Activated CD8-positive, alpha-beta memory T cell treated with anti-CD3 and anti-CD28 coated beads for 24 hours (primary cell): Measurements from ENCODE around the gene SNAPC2.
A peak's percentile ranks its signal among the peaks of the same experiment; 100 is the strongest.

Experiments
- DNase-seq: peaks from one replicate; pipeline ENCODE4 v3.0.0-alpha.2; 2020

The SNAPC2 gene, protein sequence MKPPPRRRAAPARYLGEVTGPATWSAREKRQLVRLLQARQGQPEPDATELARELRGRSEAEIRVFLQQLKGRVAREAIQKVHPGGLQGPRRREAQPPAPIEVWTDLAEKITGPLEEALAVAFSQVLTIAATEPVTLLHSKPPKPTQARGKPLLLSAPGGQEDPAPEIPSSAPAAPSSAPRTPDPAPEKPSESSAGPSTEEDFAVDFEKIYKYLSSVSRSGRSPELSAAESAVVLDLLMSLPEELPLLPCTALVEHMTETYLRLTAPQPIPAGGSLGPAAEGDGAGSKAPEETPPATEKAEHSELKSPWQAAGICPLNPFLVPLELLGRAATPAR

DNA sequence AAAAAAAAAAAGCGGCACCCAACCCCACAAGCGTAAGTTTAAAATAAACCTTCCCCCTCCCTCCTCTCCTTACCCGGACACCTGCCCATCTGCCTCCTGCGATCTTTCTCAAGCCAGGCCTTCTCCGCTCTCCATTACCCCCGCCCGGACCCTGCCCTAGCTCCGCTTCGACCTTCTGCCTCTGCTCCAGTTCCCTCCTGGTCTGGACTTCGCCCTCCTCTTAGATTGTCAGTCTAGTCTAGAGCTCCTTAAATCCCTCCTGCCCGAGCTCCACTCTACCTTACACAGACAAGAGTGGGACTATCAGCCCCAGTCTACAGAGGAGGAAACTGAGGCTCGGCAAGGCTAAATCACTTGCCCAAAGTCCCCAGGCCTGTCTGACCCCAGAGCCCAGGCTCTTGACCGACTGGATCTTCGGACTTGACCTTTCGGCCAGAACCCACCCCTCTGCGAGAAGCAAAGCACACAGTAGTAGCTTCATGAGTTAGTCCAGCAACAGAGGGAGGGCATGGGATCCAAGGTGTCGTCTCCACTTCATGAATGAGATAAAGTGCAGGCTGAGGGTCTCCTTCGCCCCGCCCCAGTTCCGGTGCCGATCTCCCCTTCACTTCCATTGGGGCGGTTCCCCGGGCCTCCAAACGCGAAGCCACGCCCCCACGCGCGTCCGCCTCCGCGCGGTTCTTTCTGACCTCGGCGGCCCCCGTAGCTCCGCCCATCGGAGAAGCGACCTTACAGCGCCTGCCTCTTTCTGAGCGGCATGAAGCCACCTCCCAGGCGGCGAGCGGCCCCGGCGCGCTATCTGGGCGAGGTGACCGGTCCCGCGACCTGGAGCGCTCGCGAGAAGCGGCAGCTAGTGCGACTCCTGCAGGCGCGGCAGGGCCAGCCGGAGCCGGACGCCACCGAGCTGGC lies at the start of gene SNAPC2:
Gene SNAPC2 (plus strand): TSS at position 729 of the 909 bp plus-strand sequence. CDS start 29 bp downstream, at position 758.
- peak; percentile 99 for DNase-seq

DNA sequence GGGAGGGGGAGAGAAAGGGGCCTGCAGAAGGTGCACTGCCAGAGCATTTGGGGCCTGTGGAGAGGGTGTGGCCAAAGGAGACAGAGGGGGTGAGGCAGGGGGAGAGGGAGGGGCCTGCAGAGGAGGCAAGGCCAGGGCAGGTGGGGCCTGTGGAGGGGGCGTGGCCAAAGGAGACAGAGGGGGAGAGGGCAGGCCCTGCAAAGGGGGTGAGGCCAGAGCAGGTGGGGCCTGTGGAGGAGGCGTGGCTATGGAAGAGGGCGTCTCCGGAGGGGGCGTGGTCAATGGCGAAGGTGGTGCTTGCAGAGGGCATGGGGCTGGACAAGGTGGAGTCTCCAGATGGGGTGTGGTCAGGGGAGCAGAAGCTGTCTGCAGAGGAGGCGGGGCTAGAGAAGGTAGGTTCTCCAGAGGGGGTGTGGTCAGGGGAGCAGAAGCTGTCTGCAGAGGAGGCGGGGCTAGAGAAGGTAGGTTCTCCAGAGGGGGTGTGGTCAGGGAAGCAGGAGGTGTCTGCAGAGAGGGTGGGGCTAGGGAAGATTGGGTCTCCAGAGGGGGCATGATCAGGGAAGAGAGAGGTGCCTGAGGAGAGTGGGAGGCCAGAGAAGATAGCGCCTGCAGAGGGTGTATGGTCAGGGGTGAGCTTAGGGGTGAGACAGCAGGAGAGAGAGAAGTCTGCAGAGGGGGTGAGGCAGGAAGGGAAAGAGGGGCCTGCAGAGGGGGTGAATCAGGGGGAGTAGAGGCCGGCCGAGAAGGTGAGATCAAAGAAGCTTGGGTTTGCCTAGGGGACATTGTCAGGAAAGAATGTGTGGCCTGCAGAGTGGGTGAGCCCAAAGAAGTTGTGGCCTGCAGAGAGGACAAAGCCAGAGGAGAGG lies 49.3 kb upstream of the SNAPC2 start:
- DNase-seq, result peak; percentile 66

DNA sequence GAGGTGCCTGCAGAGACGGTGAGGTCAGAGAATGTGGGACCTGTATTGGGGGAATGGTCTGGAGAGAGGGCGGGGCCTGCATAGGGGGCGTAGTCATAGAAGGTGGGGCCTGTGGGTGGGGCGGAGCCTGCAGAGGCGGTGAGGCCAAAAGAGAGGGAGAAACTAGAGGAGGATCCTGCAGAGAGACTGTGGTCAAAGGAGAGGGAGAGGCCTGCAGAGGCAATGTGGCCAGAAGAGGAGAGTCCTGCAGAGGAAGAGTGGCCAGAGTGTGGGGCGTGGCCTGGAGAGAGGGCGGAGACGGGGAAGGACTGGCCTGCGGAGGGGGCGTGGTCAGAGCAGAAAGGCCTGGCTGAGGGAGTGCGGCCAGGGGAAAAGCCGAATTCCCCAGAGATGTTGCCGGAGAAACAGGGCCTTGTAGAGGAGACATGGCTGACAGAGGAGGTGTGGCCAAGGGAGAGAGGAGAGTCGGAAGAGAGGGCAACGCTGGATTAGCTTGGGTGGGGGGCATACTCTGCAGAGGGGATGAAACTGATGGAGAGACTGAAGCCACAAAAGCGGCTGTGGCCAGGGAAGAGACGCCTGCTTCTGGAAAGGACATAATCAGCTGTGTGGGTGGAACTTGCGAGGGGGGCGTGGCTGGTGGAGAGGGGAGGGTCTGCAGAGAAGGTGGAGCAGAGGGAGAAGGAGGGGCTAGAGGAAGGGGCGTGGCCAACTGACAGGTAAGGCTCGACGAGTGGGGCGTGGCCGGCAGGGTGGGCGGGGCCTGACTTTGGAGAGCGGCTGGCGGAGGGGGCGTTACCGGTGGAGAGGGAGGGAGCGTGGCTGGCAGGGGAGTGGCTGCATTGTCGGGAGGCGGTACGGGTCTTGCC lies 48.5 kb upstream of the SNAPC2 start:
- DNase-seq, result peak; percentile 82

DNA sequence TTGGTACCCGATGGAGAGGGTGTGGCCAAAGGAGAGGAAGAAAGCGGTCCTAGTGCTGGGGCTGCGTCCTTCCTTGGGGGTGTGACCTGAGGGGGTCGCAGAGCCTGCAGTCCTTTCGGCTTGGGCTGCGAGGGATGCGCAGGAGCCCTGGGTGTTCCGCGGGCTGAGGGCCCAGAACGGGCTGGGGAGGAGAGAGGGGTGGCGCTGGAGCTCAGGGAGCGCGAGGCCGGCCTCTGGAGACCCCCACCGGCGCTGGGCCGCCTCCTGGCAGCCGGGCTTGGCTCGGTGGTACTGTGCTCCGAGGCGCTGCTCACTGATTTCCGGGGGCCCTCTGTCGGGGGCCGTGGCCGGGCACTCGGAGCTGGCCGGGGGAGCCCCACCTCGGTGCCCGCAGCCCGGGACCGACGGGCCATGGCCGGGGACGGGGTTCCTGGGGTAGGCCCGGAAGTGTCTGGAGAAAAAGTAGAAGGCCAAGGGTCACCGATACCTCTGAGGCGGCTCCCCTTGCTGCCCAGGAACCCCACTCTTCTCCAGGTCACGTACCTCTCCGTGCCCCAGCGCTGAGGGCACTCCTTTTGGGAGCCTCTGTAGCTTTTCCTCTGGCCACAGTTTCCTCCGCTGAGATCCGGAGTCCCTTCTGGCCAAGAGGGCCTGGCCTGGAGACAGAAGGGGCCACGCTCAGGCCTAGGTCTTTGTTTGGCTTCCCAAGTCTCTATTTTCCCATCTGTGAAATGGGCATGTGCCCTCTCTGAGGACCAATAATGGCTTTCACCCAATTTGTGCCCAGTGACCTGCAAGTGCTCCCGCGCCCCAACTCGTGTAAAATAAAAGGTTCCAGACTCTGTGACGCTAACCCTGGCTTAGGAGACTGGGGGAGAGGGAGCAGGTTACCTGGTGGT lies 47.6 kb upstream of the SNAPC2 start:
- DNase-seq, result no peak

DNA sequence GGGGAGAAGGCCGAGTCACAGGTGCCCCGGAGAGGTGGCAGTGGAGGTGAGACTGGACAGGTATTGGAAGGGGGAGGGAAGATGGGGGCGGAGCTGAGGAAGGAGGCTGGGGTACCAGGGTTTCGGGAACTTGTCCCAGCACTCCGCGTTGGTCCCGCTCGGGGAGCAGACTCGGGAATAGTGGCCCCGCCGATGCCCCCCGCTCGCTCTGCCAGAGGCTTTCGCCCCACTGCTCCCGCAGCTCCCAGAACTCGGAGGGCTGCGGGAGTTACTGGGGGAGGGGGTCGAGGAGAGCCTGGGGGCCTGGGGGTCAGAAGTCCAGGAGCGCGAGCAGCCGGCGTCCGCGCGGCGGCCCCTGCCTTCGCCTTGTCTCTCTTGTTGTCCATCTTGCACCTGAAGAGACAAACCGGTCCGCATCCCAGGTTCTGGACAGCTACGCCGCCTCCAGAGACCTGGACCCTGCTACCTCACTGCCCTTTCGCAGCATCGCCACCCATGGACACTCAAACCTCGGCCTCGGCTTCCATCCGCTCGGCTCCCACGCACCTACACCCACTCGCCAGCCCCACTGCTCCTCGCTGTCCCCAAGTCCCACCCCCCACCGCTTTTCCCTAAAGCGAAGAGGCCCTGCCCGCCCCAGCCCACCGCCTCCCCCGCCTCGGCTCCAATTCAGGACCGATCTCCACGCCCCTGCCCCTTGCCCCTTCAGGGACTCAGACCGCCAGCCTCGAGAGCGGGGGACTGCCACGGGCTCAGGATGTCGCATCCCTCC lies 46.6 kb upstream of the SNAPC2 start:
- DNase-seq, result no peak

DNA sequence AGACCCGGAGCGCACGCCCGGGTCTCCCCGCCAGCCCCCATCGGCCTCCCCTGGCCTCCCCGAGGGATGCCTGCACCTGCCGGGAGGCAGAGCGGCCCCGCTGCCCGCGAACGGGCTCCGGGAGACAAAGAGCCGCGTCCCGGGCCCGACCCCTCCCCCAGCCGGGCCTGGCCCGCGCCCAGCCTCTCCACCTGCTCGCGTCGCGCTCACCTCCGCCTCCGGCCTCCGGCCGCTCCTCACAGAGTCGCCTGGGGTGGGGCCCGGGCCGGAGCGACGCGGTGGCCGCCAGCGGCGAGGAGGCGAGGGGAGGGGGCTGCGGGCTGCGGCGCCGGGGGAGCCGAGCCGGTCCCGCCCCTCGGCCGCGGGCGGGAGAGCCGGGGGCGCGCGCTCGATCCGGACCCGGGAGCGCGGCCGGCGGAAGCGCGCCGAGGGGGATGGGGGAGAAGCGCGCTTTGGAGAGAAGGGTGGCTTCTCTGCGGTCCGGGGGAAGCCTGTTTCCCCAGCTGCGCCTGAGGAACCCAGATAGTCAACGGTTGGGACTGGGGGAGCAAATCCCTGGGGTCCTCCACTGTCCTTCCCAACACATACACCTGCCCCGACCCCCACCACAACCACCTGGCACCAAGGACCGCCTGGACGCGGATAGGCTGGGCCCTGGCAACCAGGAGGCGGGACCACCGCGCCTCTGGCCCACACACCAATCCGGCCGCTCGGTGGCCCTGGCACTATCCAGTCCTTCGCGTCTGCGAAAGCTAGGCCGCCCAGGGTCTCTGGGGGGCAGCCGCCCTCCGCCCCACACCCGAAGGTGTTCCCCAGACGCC lies 45.9 kb upstream of the SNAPC2 start, which contains the start of gene PRR36:
Gene PRR36 (minus strand): TSS at position 315 of the 821 bp plus-strand sequence. CDS start 701 bp downstream, outside the sequence.
- peak; percentile 67 for DNase-seq

DNA sequence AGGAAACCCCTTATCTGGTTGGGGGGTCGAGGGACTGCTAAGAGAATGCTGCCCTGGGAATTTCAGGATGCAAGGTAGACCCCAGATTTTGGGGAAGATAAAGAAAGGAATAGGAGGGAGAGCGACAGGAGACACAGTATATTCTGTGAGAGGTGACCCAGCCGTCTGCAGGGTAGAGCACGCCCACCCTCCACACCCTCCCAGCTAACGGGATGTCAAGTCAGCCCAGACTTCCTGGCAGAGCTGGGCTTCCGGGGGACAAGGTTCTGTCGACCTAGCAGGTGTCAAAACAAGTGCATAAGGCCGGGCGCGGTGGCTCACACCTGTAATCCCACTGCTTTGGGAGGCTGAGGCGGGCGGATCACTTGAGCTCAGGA lies 45.3 kb upstream of the SNAPC2 start:
- no peak for DNase-seq

DNA sequence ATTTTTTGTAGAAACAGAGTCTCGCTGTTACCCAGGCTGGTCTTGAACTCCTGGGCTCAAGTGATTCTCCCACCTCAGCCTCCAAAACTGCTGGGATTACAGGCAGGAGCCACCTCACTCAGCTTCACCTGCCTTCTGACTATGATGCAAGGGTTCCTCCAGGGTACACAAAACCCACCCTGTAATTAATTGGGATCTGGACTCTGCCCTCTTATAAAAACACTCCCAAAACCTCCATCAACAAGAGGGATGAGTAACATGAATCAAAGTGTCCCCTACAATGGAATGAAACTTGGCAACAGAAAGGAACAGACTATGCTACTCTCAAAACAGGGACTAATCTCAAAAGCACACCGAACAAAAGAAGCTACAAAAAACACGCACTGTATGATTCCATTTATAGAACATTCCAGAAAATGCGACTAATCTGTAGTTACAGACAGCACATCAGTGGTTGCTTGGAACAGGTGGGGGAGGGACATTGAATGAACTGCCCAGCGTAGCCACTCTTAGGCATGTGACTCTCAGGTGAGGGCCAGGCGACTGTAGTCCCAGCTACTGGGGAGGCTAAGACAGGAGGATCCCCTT lies 42.8 kb upstream of the SNAPC2 start:
- no peak for DNase-seq

DNA sequence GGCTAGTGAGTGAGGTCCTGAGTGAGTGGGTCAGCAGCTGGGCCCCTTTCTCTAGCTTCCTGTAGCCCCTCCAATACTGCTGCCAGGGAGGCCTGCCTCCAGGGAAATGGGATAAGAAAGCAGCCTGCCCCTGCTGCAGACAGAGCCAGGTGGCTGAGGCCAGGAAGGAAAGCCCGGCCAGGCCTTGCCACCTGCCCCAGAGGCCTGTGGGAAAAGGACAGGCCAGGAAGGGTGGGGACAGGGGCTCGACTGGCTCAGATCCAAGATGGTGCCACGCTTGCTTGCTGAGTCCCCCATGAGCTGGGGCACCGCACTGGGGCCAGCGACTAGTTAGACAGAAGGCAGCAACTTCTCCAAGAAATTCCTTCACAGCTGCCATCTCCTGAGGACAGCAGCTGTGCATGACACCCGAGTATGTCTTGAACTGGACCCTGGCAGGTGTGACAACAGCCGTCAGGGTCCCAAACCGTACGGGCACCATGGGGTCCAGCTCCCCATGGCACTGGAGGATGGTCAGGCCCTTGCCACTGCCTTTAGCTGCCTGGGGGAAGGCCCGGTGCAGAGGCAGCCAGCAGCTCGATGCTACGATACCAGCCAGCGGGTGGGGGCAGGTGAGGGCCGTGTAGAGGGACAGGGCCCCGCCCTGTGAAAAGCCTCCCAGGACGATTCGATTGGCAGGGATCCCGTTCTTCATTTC lies 40.9 kb upstream of the SNAPC2 start:
- no peak for DNase-seq

DNA sequence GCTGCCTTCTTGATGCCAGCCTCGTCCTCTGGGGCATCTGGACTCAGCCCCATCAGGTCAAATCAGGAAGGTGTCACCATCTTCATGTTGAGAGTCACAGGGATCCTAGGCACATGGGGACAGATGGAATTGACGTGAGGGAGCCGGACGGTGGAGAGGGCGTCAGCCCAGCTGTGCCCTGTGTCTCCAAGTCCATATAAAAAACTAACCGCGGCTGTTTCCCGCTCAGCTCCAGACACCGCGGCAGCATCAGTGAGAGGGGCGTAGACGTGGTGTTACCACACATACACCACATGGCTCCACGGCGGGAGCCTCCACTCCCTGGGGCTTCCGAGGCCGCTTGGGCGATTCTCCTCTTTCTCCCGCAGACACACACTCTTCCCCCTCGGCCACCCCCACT lies 40.3 kb upstream of the SNAPC2 start:
- no peak for DNase-seq

DNA sequence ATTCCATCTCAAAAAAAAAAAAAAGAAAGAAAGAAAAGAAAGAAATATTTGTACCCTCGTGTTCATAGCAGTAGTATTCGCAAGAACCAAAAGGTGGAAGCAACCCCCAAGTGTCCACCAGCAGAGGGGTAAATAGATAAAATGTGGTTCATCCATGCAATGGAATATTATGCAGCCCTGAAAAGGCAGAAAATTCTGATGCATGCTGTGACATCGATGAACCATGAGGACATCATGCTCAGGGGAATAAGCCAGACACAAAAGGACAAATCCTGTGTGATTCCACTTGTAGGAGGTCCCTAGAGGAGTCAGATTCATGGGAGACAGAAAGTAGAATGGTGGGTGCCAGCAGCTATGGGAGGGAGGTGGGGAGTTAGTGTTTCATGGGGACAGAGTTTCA lies 38.2 kb upstream of the SNAPC2 start:
- DNase-seq, result no peak

DNA sequence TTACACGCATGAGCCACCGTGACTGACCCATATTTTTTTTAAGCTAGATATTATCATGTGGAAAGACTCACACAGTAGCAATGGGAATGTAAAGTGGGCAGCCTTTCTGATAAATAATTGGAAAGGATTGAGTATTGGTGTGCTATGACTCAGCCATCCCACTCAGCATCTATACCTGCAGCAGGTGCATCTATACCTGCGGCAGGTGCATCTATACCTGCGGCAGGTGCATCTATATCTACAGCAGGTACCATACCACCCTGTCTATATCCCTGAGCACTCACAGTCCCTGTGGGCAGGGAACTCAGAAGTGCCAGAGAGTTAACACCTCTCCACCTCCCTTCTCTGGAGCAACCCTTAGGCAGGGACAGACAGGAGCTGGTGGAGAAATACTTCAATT lies 37.0 kb upstream of the SNAPC2 start:
- no peak for DNase-seq

DNA sequence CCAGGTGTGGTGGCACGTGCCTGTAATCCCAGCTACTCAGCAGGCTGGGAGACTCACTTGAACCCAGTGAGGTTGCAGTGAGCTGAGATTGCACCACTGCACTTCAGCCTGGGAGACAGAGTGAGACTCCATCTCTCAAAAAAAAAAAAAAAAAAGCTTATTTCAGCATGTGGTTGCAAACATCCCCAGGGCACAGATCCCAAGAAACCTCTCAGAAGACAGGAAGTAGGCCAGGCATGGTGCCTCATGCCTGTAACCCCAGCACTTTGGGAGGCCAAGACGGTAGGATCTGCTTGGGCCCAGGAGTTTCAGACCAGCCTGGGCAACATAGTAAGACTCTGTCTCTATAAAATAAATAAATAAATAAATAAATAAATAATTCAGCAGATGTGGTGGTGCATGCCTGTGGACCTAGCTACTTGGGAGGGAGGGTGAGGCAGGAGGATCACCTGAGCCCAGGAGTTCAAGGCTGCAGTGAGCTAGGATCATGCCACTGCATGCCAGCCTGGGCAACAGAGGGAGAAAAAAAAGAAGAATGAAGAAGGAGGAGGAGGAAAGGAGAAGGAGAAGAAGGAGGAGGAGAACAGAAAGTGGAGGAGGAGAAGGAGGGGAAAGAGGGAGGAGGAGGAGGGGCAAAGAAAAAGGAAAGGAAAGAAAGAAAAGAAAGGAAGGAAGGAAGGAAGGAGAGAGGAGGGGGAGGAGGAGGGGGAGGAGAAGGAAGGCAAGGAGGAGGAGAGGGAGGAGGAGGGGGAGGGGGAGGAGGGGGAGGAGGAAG lies 36.2 kb upstream of the SNAPC2 start:
- DNase-seq, result no peak

DNA sequence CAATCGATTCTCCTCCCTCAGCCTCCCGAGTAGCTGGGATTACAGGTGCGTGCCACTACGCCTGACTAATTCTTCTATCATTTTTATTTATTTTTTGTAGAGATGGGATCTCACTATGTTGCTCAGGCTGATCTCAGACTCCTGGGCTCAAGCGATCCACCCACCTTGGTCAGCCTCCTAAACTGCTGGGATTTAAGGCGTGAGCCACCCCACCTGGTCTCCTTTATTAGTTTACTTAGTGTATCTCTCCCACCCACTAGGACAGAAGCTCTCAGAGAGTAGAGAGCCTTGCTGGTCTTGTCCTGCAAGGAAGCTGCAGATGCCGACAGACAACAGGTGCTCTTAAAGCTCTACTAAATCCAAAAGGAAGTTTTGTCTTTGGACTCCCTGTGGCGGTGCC lies 34.3 kb upstream of the SNAPC2 start:
- DNase-seq, result no peak

DNA sequence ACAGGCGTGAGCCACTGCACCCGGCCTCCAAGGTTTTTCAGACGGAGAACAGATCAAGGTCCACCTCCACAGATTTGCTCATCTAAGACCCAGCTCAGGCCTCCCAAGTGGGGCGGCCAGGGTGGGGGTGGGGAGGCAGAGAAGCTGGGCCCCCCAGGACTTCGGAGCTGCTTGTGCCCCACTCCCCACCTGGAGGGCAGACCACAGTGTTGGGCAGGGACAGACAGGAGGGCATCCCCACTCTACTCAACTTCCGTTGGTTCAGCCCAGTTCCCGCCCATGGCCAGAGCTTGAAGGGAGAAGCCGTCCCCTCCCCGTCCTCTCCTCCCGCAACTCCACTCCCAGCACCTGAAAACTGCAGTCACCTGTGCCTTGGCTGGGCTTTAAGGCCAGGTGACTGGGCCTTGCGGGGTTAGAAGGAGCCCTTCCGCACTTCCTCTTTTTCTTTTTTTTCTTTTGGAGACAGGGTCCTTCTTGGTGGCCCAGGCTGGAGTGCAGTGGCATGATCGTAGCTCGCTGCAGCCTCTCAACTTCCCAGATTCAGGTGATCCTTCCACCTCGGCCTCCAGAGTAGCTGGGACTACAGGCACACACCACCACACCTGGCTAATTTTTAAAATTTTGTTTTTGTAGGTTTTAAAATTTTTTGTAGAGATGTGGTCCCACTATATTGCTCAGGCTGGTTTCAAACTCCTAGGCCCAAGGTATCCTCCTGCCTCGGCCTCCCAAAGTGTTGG lies 32.6 kb upstream of the SNAPC2 start:
- no peak for DNase-seq

DNA sequence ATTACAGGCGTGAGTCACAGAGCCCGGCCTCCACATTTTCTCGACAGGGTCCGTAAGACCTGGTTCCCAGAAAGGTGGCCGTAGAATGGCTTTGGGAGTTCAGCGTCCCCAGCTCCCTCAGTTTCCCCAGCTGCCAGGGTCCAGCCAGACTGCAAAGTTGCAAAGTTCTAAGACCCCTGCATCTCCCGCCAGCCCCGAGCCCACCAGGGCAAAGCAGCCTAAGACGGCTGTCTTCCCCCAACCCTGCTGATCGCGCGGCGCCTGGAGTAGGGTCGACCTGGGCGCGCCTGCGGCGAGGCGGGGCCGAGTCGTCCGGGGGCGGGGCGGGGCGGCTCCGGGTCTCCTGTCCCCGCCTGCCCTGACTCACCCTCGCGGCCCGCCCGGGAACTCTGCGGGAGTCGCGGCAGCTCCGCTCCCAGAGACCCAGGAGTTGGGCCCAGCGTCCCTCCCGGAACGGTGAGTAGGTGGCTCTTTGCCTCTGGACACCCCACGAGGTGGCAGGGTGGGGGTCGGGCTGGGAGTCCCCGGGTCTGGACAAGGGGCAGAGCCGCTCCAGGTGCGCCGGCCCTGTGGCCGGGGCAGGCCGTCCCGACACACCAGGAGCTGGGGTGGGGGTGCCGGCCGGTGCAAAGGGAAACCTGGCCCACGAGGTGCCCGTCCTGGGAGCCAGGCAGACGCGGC lies 31.9 kb upstream of the SNAPC2 start, which contains the start of gene LRRC8E:
Gene LRRC8E (plus strand): TSS at position 366 of the 681 bp plus-strand sequence. CDS start 7,094 bp downstream, outside the sequence.
- DNase-seq, result no peak
